ENCODE measurements around the gene LRRIQ4.

Gene LRRIQ4

GRCh38 chr3:169863458-169863899, 50.8 kb downstream of the LRRIQ4 start:
- DNase-seq = peak; percentile 20

DNA sequence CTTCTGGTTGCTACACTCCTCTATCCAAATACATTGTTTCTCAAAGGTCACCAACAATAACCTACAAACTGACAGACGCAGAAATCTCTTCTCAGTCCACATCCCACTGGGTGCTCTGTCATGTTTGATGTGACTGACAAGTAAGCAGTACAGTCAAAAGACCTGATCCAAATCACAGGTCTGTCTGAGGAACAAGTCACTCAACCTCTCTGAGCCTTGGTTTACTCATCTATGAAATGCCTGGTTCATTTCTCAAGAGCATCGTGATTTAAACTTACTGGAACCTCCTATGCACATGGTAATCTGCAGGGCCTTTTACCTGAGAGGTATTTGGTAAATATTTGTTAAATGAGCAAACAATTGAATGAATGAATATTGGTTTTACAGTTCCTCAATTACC, 51.6 kb downstream of the LRRIQ4 start:
- no peak for DNase-seq

DNA sequence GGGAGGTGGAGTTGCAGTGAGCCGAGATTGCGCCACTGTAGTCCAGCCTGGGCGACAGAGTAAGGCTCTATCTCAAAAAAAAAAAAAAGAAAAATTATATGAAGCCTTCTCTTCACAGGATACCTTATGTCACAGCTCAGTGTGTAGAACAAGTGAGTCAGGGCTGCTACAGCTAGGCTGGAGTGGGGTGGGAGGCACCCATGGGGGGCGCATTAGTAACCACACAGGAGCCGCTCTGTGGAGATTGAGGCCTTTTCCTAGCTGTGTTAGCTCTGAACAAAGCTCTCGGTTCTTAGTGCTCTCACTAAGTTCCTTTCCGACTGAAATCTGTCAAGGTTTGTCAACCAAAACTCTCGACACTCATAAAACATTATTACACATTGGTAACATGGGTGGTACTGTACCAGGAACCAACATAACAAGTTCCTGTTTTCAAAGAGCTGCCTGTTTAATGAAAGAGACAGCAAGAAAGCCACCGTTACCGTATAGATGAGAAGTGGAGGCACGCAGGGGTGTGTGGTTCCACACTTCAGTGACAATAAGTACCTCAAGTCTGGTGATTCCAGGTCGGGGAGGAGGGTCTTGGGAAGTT, 52.6 kb downstream of the LRRIQ4 start:
- no peak for DNase-seq

- no peak for DNase-seq
Observed at GRCh38 chr3:169867584-169868210, 55.0 kb downstream of the LRRIQ4 start.

GRCh38 chr3:169868369-169868768, 55.7 kb downstream of the LRRIQ4 start:
- no peak for DNase-seq

GRCh38 chr3:169869484-169870220, 57.0 kb downstream of the LRRIQ4 start, which contains the start of gene LRRC31:
TSS of gene LRRC31 (minus strand) at chr3:169869935. CDS start at chr3:169869807, 128 bp downstream.
- no peak for DNase-seq

- DNase-seq = no peak
Observed at GRCh38 chr3:169871129-169871886, 58.6 kb downstream of the LRRIQ4 start.

- no peak for DNase-seq
Observed at GRCh38 chr3:169879013-169879557, 66.4 kb downstream of the LRRIQ4 start.

GRCh38 chr3:169879845-169880575, 67.3 kb downstream of the LRRIQ4 start:
- DNase-seq = no peak

- DNase-seq = no peak
Observed at GRCh38 chr3:169880576-169881250, 68.0 kb downstream of the LRRIQ4 start.

DNA sequence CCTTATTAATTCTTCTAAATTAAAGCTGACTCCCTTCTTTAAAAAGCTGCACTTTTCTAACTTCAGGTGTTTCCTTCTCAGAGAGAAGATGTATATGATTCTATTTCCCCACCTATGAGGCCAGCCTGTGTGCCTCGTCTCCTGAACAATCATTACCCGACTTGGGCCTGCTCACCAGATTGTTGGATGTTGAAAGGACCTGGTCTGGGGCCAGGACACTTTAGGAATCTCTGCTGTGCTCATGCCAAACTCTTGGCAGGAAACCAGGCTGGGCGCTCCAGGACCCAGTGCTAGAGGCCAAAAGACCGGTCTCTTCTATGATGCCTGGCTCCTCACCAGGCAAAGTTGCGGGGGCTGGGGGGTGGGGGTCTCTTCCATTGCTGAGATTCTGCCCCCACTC, 74.0 kb downstream of the LRRIQ4 start:
- no peak for DNase-seq
